ENCODE data around the gene WDR3. TPM values are rescaled to one million over a fixed set of nuclear protein-coding genes. Genes with fewer than 3 reads are reported as not detected.

The WDR3 gene
- total and polyA plus RNA-seq, 2 donors from 2014 or later, result 3.6 to 20.9 TPM

DNA sequence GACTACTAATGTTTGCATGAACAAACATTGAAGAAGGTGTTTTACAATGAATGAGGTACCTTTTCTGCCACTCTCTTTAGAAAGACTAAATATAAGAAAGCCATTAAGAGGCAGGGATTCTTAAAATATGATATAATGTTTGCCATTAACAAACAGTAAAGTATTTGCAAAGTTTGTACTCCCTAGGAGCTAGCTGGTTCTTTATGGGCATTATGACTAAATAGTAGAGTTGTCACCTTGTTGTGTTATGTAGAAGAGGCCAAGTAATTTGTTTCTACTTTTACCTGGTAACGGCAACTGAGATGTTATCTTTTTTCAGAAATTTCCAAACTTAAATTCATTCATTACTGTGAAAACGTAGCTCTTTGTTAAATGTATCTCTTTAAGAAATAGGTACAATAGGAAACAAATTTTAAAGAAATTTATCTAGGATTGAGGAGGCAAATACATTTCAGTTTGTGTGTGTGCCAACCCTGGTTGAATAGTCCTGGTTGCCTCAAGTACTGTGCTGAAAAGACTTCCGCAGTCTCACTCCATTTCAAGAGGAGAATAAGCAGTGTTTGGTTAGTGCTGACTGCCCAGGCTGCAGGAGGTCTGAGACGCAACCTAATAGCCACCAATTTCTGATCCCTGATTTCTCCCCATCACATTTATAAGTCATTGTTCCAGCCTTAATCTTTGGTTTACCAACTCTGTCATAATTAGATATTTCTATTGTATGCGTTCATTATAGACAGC is 52.1 kb downstream of the WDR3 start:
- TF ChIP-seq, protein P1, sequence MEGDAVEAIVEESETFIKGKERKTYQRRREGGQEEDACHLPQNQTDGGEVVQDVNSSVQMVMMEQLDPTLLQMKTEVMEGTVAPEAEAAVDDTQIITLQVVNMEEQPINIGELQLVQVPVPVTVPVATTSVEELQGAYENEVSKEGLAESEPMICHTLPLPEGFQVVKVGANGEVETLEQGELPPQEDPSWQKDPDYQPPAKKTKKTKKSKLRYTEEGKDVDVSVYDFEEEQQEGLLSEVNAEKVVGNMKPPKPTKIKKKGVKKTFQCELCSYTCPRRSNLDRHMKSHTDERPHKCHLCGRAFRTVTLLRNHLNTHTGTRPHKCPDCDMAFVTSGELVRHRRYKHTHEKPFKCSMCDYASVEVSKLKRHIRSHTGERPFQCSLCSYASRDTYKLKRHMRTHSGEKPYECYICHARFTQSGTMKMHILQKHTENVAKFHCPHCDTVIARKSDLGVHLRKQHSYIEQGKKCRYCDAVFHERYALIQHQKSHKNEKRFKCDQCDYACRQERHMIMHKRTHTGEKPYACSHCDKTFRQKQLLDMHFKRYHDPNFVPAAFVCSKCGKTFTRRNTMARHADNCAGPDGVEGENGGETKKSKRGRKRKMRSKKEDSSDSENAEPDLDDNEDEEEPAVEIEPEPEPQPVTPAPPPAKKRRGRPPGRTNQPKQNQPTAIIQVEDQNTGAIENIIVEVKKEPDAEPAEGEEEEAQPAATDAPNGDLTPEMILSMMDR (IDR thresholded peaks at IDR 0.05; ENCODE audit: borderline replicate concordance, extremely low read depth, insufficient read depth), result no peak
- Histone ChIP-seq H3K27ac (ENCODE audit: low read depth in 2 of 2, low read length in 2 of 2) (no peak overlapping the region), H3K36me3 (ENCODE audit: control insufficient read depth in 2 of 3, insufficient read depth in 3 of 3, low read length in 3 of 3) (no peaks in the 10 kb centered on the region), H3K27me3 (ENCODE audit: control insufficient read depth, insufficient read depth, low read length) (no peaks in the 10 kb centered on the region), H3K4me1 (ENCODE audit: control insufficient read depth in 2 of 3, insufficient read depth in 2 of 3, low read depth in 1 of 3, low read length in 3 of 3) (no peaks in the 10 kb centered on the region), H3K4me3 (ENCODE audit: low read length in 3 of 3) (no peak overlapping the region), H3K9ac (ENCODE audit: low read length in 3 of 3) (no peak overlapping the region), H3K9me3 (ENCODE audit: control insufficient read depth in 2 of 3, insufficient read depth in 1 of 3, low read length in 3 of 3) (no peaks in the 10 kb centered on the region)
- intact Hi-C loops (cut with DNase I), result no loop called here
- DNase-seq, result no peak
- no peak for FAIRE-seq

DNA sequence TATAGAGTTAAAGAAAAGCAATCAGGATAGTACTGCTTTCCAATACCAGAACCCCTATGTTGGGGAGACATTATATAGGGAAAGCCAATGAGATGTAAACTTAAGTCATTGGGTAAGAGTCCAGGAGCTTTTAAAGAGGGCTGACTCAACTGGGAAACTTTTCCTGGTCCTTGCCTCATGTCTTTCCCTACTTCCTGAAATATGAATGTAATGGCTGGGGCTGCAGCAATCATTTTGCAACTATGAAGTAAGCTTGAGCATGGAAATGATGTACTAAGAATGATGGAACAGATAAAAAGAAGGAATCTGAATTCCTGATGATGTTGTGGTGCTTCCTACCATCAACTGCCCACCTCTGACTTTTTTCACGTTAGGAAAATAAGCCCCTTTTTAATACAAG is 55.7 kb downstream of the WDR3 start:
- Histone ChIP-seq H3K27me3 (ENCODE audit: control insufficient read depth, insufficient read depth, low read length) (no peaks in the 10 kb centered on the region), H3K4me1 (ENCODE audit: control insufficient read depth in 2 of 3, insufficient read depth in 2 of 3, low read depth in 1 of 3, low read length in 3 of 3) (no peaks in the 10 kb centered on the region), H3K27ac (ENCODE audit: low read depth in 2 of 2, low read length in 2 of 2) (no peak overlapping the region), H3K9me3 (ENCODE audit: control insufficient read depth in 2 of 3, insufficient read depth in 1 of 3, low read length in 3 of 3) (no peaks in the 10 kb centered on the region), H3K36me3 (ENCODE audit: control insufficient read depth in 2 of 3, insufficient read depth in 3 of 3, low read length in 3 of 3) (no peaks in the 10 kb centered on the region), H3K4me3 (ENCODE audit: low read length in 3 of 3) (no peak overlapping the region), H3K9ac (ENCODE audit: low read length in 3 of 3) (no peak overlapping the region)
- TF ChIP-seq, protein P1 (IDR thresholded peaks at IDR 0.05; ENCODE audit: borderline replicate concordance, extremely low read depth, insufficient read depth), result no peak
- DNase-seq (no peak), FAIRE-seq (no peak)
- intact Hi-C loops (cut with DNase I), result no loop called here

DNA sequence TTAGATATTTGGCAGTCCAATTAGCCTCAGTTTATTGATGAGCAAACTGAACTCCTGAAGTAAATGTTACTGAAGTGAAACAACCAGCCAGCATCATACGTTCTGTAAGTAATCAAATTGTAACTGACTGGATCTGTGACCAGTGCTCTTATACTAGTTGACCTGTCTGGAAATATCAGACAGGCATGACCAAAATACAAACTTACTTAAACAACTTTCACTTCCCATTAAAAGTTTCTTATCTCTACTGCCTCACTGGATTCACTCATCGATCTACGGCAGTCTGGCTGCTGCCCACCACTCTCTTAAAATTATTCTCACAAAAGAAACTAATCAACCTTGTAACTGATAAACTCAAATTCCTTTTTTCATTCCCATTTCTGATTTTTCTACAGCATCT is 56.4 kb downstream of the WDR3 start:
- FAIRE-seq (no peak), DNase-seq (no peak)
- H3K4me3 ChIP-seq (ENCODE audit: low read length in 3 of 3), result no peak overlapping the region
- H3K36me3 ChIP-seq (ENCODE audit: control insufficient read depth in 2 of 3, insufficient read depth in 3 of 3, low read length in 3 of 3), result no peaks in the 10 kb centered on the region
- intact Hi-C loops (cut with DNase I), result no loop called here
- no peaks in the 10 kb centered on the region for H3K27me3 ChIP-seq (ENCODE audit: control insufficient read depth, insufficient read depth, low read length)
- H3K9me3 ChIP-seq (ENCODE audit: control insufficient read depth in 2 of 3, insufficient read depth in 1 of 3, low read length in 3 of 3), result no peaks in the 10 kb centered on the region
- H3K27ac ChIP-seq (ENCODE audit: low read depth in 2 of 2, low read length in 2 of 2), result no peak overlapping the region
- H3K9ac ChIP-seq (ENCODE audit: low read length in 3 of 3), result no peak overlapping the region
- TF ChIP-seq, protein P1 (IDR thresholded peaks at IDR 0.05; ENCODE audit: borderline replicate concordance, extremely low read depth, insufficient read depth), result no peak
- H3K4me1 ChIP-seq (ENCODE audit: control insufficient read depth in 2 of 3, insufficient read depth in 2 of 3, low read depth in 1 of 3, low read length in 3 of 3), result no peaks in the 10 kb centered on the region

DNA sequence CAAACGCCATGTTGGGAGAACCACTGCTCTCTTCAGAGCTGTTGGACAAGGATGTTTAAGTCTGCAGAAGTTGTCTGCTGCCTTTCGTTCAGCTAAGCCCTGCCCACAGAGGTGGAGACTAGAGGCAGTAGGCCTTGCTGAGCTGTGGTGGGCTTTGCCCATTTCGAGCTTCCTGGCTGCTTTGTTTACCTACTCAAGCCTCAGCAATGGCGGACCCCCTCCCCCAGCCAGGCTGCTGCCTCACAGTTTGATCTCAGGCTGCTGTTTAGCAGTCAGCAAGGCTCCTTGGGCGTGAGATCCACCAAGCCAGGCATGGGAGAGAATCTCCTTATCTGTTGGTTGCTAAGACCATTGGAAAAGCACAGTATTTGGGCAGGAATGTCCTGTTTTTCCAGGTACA is 74.8 kb downstream of the WDR3 start:
- no peaks in the 10 kb centered on the region for H3K36me3 ChIP-seq (ENCODE audit: control insufficient read depth in 2 of 3, insufficient read depth in 3 of 3, low read length in 3 of 3)
- no peak overlapping the region for H3K9ac ChIP-seq (ENCODE audit: low read length in 3 of 3)
- no peak for FAIRE-seq

More for the DNA sequence above, 74.8 kb downstream of the WDR3 start:
- intact Hi-C loops (cut with DNase I), result no loop called here
- Histone ChIP-seq H3K4me3 (ENCODE audit: low read length in 3 of 3) (no peak overlapping the region), H3K27me3 (ENCODE audit: control insufficient read depth, insufficient read depth, low read length) (no peaks in the 10 kb centered on the region), H3K9me3 (ENCODE audit: control insufficient read depth in 2 of 3, insufficient read depth in 1 of 3, low read length in 3 of 3) (no peaks in the 10 kb centered on the region), H3K4me1 (ENCODE audit: control insufficient read depth in 2 of 3, insufficient read depth in 2 of 3, low read depth in 1 of 3, low read length in 3 of 3) (no peaks in the 10 kb centered on the region), H3K27ac (ENCODE audit: low read depth in 2 of 2, low read length in 2 of 2) (no peak overlapping the region)
- peak in 1 of 5 donors; percentile 54 for DNase-seq
- TF ChIP-seq, protein P1 (IDR thresholded peaks at IDR 0.05; ENCODE audit: borderline replicate concordance, extremely low read depth, insufficient read depth), result no peak
